OCI-LY7 (cell line): ENCODE measurements around the gene TAS2R13. TPM values are rescaled to one million over a fixed set of nuclear protein-coding genes. Genes with fewer than 3 reads are reported as not detected.

Experiments used
- BruUV-seq: library from RNA; stranded (reverse); fragments of 400-500 nt; replicated peaks from 2 replicates; lab custom pipeline; 2021; lab: Mats Ljungman, UMichigan
- CTCF ChIA-PET: fragments of 300-600 bp; sonication (Branson Sonifier 250); formaldehyde crosslinking; loops from one replicate; lab custom pipeline; 2022; ENCODE audit warnings: antibody characterized with exemption; ENCODE audit not compliant: unreplicated experiment; lab: Charles Lee
- POLR2A ChIA-PET: fragments of 300-600 bp; sonication (Branson Sonifier 250); formaldehyde crosslinking; loops from one replicate; lab custom pipeline; 2022; ENCODE audit warnings: antibody characterized with exemption; lab: Charles Lee
- DNase-seq: peaks from one replicate; pipeline ENCODE4 v3.0.0-alpha.2; 2015; ENCODE audit warnings: low spot score
- H2AFZ ChIP-seq: fragments of 200-600 bp; sonication (generic), shearing (Covaris generic); 2 replicates; pipeline ENCODE4 v1.6.1; 2014; ENCODE audit warnings: mild to moderate bottlenecking, antibody characterized with exemption, low read length, moderate library complexity
- H3K27ac ChIP-seq: fragments of 200-600 bp; sonication (generic); 2 replicates; pipeline ENCODE4 v1.5.1; 2014; ENCODE audit warnings: mixed run types, low read depth, mild to moderate bottlenecking, moderate library complexity, low read length, inconsistent platforms; ENCODE audit not compliant: poor library complexity, severe bottlenecking
- H3K36me3 ChIP-seq: fragments of 200-600 bp; sonication (generic); 2 replicates; pipeline ENCODE4 v1.6.1; 2014; ENCODE audit warnings: mild to moderate bottlenecking, antibody characterized with exemption, low read length, moderate library complexity, mixed read lengths; ENCODE audit not compliant: insufficient read depth
- H3K4me1 ChIP-seq: fragments of 200-600 bp; sonication (generic); 2 replicates; pipeline ENCODE4 v1.5.1; 2014; ENCODE audit warnings: mild to moderate bottlenecking, low read length; ENCODE audit not compliant: insufficient read depth, poor library complexity, severe bottlenecking
- H3K4me2 ChIP-seq: fragments of 200-600 bp; sonication (generic); 2 replicates; pipeline ENCODE4 v1.6.1; 2014; ENCODE audit warnings: mild to moderate bottlenecking, low read length
- H3K4me3 ChIP-seq: fragments of 200-600 bp; sonication (generic); 2 replicates; pipeline ENCODE4 v1.5.1; 2014; ENCODE audit warnings: mild to moderate bottlenecking, low read depth, low read length; ENCODE audit not compliant: poor library complexity, severe bottlenecking
- H3K79me2 ChIP-seq: fragments of 200-600 bp; sonication (generic); 2 replicates; pipeline ENCODE4 v1.6.1; 2016; ENCODE audit warnings: low read depth, mild to moderate bottlenecking, low read length, moderate library complexity, mixed read lengths; ENCODE audit not compliant: insufficient read depth
- H3K9me2 ChIP-seq: fragments of 200-600 bp; sonication (generic); 2 replicates; pipeline ENCODE4 v1.6.1; 2016; ENCODE audit warnings: mild to moderate bottlenecking, low read length, mixed read lengths; ENCODE audit not compliant: insufficient read depth
- H3K9me3 ChIP-seq: fragments of 200-600 bp; sonication (generic); 2 replicates; pipeline ENCODE4 v1.6.1; 2014; ENCODE audit warnings: mild to moderate bottlenecking, mixed run types, low read length, mixed read lengths
- H4K20me1 ChIP-seq: fragments of 200-600 bp; sonication (generic); 2 replicates; pipeline ENCODE4 v1.6.1; 2014; ENCODE audit warnings: mild to moderate bottlenecking, antibody characterized with exemption, low read length, moderate library complexity, mixed read lengths; ENCODE audit not compliant: insufficient read depth
- EZH2phosphoT487 ChIP-seq: fragments of 200-600 bp; sonication (generic); IDR thresholded peaks from 2 replicates; pipeline ENCODE4 v1.6.1; 2018; ENCODE audit warnings: low read depth, borderline replicate concordance, mild to moderate bottlenecking, mixed run types, antibody characterized with exemption, low read length, moderate library complexity, mixed read lengths
- intact Hi-C: fragments of 100-400 bp; cut with micrococcal nuclease; formaldehyde crosslinking; loops from one replicate; pipeline ENCODE4 v1.10.0; 2022; ENCODE audit not compliant: unreplicated experiment
- total RNA-seq, 2 experiments: library from RNA; depleted of rRNA in 1 of 2; stranded (reverse); fragments of >200 nt in 1 of 2; shearing (Covaris generic) in 1 of 2; gene quantifications; 2 replicates each; pipeline ENCODE4 v1.2.3, GENCODE V29; 2014 to 2022
- TF ChIP-seq, protein P1 (sequence below): fragments of 200-600 bp; sonication (generic); conservative IDR thresholded peaks from 2 replicates; pipeline ENCODE4 v1.5.1; 2014; ENCODE audit warnings: mild to moderate bottlenecking, antibody characterized with exemption, low read length, moderate library complexity, mixed read lengths

Gene TAS2R13
- total RNA-seq, 2 experiments from 2014 or later = 0.92 to 1.2 TPM

DNA sequence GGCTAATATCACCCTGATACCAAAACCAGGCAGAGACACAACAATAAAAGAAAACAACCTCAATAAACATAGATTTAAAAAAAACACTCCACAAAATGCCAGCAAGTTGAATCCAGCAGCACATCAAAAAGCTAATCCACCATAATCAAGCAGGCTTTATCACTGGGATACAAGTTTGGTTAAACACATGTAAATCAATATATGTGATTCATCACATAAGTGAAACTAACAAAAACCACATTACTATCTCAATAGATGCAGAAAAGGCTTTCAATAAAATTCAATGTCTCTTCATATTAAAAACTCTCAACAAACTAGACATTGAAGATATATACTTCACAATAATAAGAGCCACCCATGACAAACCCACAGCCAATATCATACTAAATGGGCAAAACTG is 46.7 kb upstream of the TAS2R13 start:
- TF ChIP-seq EZH2phosphoT487 = no peak
- TF ChIP-seq, protein P1, sequence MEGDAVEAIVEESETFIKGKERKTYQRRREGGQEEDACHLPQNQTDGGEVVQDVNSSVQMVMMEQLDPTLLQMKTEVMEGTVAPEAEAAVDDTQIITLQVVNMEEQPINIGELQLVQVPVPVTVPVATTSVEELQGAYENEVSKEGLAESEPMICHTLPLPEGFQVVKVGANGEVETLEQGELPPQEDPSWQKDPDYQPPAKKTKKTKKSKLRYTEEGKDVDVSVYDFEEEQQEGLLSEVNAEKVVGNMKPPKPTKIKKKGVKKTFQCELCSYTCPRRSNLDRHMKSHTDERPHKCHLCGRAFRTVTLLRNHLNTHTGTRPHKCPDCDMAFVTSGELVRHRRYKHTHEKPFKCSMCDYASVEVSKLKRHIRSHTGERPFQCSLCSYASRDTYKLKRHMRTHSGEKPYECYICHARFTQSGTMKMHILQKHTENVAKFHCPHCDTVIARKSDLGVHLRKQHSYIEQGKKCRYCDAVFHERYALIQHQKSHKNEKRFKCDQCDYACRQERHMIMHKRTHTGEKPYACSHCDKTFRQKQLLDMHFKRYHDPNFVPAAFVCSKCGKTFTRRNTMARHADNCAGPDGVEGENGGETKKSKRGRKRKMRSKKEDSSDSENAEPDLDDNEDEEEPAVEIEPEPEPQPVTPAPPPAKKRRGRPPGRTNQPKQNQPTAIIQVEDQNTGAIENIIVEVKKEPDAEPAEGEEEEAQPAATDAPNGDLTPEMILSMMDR = no peak
- Histone ChIP-seq H3K36me3 (no peaks in the 10 kb centered on the region), H3K9me2 (no peaks in the 10 kb centered on the region), H3K4me2 (no peak overlapping the region), H3K4me1 (no peaks in the 10 kb centered on the region), H4K20me1 (no peaks in the 10 kb centered on the region), H3K4me3 (no peak overlapping the region), H2AFZ (no peak overlapping the region), H3K27ac (no peak overlapping the region), H3K9me3 (no peaks in the 10 kb centered on the region), H3K79me2 (no peaks in the 10 kb centered on the region)
- CTCF ChIA-PET = no interaction called here
- no peak for DNase-seq
- intact Hi-C loops = no loop called here
- POLR2A ChIA-PET = no interaction called here
- no TSS peak for BruUV-seq

DNA sequence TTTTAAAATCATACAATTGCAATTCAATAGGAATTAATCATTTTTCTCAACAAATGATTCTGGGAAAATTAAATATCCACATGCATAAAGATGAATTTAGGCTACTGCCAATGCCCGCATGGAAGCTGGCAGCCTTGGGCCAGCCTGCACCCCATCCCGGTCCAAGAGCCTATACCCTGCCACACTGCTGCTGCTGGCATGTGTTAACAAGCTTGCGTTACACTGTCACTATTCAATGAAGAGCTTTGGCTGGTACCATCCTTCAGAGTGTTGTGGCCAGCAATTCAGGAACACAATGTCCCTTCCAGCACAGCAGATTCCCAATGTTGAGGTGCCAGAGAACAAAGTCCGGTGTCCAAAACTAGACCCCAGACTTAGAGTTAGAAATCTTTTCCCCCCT is 43.3 kb upstream of the TAS2R13 start:
- DNase-seq = no peak
- Histone ChIP-seq H3K79me2 (no peaks in the 10 kb centered on the region), H3K27ac (no peak overlapping the region), H3K4me3 (no peak overlapping the region), H3K4me1 (no peaks in the 10 kb centered on the region), H3K9me3 (no peaks in the 10 kb centered on the region), H2AFZ (no peak overlapping the region), H4K20me1 (no peaks in the 10 kb centered on the region), H3K4me2 (no peak overlapping the region), H3K36me3 (no peaks in the 10 kb centered on the region), H3K9me2 (no peaks in the 10 kb centered on the region)
- intact Hi-C loops = no loop called here
- ChIA-PET POLR2A (interaction anchor here (0.6 kb wide), 1 partner anchor 115 kb away, joined by 3 read pairs; no protein-coding TSS in a partner anchor), CTCF (no interaction called here)
- TF ChIP-seq EZH2phosphoT487 = no peak
- TF ChIP-seq, protein P1 = no peak
- BruUV-seq = no TSS peak

DNA sequence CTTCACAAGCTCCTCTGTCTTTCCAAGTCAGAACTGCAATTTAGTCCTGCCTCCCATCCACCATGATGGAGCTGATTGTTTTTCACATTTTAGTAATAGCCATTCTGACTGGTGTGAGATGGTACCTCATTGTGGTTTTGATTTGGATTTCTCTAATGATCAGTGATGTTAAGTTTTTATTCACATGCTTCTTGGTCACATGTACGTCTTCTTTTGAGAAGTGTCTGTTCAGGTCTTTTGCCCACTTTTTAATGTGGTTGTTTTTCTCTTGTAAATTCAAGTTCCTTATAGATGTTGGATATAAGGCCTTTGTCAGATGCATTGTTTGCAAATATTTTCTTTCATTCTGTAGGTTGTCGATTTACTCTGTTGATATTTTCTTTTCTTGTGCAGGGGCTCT is 33.8 kb upstream of the TAS2R13 start:
- no peak overlapping the region for H3K4me2 ChIP-seq
- H3K9me2 ChIP-seq = no peaks in the 10 kb centered on the region
- no peaks in the 10 kb centered on the region for H3K79me2 ChIP-seq
- no peaks in the 10 kb centered on the region for H4K20me1 ChIP-seq
- H3K36me3 ChIP-seq = no peaks in the 10 kb centered on the region
- H3K4me3 ChIP-seq = no peak overlapping the region
- no TSS peak for BruUV-seq
- H2AFZ ChIP-seq = no peak overlapping the region
- intact Hi-C loops = no loop called here
- ChIA-PET POLR2A (interaction anchor here (0.6 to 0.7 kb wide), 2 partner anchors 11 to 1234 kb away, joined by 3 read pairs; no protein-coding TSS in a partner anchor), CTCF (no interaction called here)
- no peak overlapping the region for H3K27ac ChIP-seq
- no peaks in the 10 kb centered on the region for H3K4me1 ChIP-seq
- TF ChIP-seq EZH2phosphoT487 = no peak
- no peaks in the 10 kb centered on the region for H3K9me3 ChIP-seq
- no peak for DNase-seq
